ENCODE measurements around the gene MYO7A.
A peak's percentile ranks its signal among the peaks of the same experiment; 100 is the strongest.

MYO7A gene

GRCh38 chr11:77165066-77165465 is 37.0 kb downstream of the MYO7A start:
- DNase-seq (ENCODE audit: low read depth): no peak

- no peak for DNase-seq (ENCODE audit: low read depth)
Measured at GRCh38 chr11:77166021-77166420, 38.0 kb downstream of the MYO7A start.

- DNase-seq (ENCODE audit: low read depth): no peak
Measured at GRCh38 chr11:77167111-77167626, 39.1 kb downstream of the MYO7A start.

GRCh38 chr11:77167791-77168190 is 39.7 kb downstream of the MYO7A start:
- no peak for DNase-seq (ENCODE audit: low read depth)

GRCh38 chr11:77170107-77170506 is 42.1 kb downstream of the MYO7A start:
- no peak for DNase-seq (ENCODE audit: low read depth)

- no peak for DNase-seq (ENCODE audit: low read depth)
Measured at GRCh38 chr11:77171254-77171653, 43.2 kb downstream of the MYO7A start.

GRCh38 chr11:77171885-77172665 is 44.0 kb downstream of the MYO7A start:
- DNase-seq (ENCODE audit: low read depth): no peak

GRCh38 chr11:77172666-77172982 is 44.6 kb downstream of the MYO7A start:
- DNase-seq (ENCODE audit: low read depth): no peak

GRCh38 chr11:77173494-77173893 is 45.4 kb downstream of the MYO7A start:
- DNase-seq (ENCODE audit: low read depth): no peak

- DNase-seq (ENCODE audit: low read depth): no peak
Measured at GRCh38 chr11:77174559-77174958, 46.5 kb downstream of the MYO7A start.

- peak; percentile 15 for DNase-seq (ENCODE audit: low read depth)
Measured at GRCh38 chr11:77175021-77175842, 47.2 kb downstream of the MYO7A start.

- DNase-seq (ENCODE audit: low read depth): peak; percentile 55
Measured at GRCh38 chr11:77175869-77176539, 48.0 kb downstream of the MYO7A start.

GRCh38 chr11:77176996-77177395 is 49.0 kb downstream of the MYO7A start:
- DNase-seq (ENCODE audit: low read depth): no peak

- no peak for DNase-seq (ENCODE audit: low read depth)
Measured at GRCh38 chr11:77178150-77178549, 50.1 kb downstream of the MYO7A start.

- DNase-seq (ENCODE audit: low read depth): no peak
Measured at GRCh38 chr11:77179048-77179447, 51.0 kb downstream of the MYO7A start.

GRCh38 chr11:77179681-77180080 is 51.6 kb downstream of the MYO7A start:
- DNase-seq (ENCODE audit: low read depth): no peak

GRCh38 chr11:77180346-77180745 is 52.3 kb downstream of the MYO7A start:
- no peak for DNase-seq (ENCODE audit: low read depth)

- no peak for DNase-seq (ENCODE audit: low read depth)
Measured at GRCh38 chr11:77181226-77181625, 53.2 kb downstream of the MYO7A start.

- DNase-seq (ENCODE audit: low read depth): no peak
Measured at GRCh38 chr11:77181799-77182541, 53.9 kb downstream of the MYO7A start.

GRCh38 chr11:77182542-77183430 is 54.7 kb downstream of the MYO7A start:
- no peak for DNase-seq (ENCODE audit: low read depth)

- DNase-seq (ENCODE audit: low read depth): no peak
Measured at GRCh38 chr11:77183431-77183984, 55.5 kb downstream of the MYO7A start.
